Breast epithelium (tissue), 3 donors: ENCODE results near the gene EPHA2.

ENCODE experiments used
- POLR2A ChIP-seq: fragments of 450-650 bp; IDR thresholded peaks from one replicate; pipeline ENCODE4 v1.6.1; 2016; ENCODE audit warnings: antibody characterized with exemption, mild to moderate bottlenecking, moderate library complexity
- POLR2AphosphoS5 ChIP-seq, 3 donors: sonication (generic); formaldehyde crosslinking; IDR thresholded peaks; one replicate each; pipeline ENCODE4 v1.6.1; 2017; ENCODE audit warnings: antibody characterized with exemption in 3 of 3
- TF ChIP-seq, protein P1 (sequence below), 3 donors: fragments of 450-650 bp; IDR thresholded peaks; one replicate each; pipeline ENCODE4 v1.5.1; 2016 to 2017; ENCODE audit warnings: antibody characterized with exemption in 3 of 3, mild to moderate bottlenecking in 3 of 3, moderate library complexity in 3 of 3

DNA sequence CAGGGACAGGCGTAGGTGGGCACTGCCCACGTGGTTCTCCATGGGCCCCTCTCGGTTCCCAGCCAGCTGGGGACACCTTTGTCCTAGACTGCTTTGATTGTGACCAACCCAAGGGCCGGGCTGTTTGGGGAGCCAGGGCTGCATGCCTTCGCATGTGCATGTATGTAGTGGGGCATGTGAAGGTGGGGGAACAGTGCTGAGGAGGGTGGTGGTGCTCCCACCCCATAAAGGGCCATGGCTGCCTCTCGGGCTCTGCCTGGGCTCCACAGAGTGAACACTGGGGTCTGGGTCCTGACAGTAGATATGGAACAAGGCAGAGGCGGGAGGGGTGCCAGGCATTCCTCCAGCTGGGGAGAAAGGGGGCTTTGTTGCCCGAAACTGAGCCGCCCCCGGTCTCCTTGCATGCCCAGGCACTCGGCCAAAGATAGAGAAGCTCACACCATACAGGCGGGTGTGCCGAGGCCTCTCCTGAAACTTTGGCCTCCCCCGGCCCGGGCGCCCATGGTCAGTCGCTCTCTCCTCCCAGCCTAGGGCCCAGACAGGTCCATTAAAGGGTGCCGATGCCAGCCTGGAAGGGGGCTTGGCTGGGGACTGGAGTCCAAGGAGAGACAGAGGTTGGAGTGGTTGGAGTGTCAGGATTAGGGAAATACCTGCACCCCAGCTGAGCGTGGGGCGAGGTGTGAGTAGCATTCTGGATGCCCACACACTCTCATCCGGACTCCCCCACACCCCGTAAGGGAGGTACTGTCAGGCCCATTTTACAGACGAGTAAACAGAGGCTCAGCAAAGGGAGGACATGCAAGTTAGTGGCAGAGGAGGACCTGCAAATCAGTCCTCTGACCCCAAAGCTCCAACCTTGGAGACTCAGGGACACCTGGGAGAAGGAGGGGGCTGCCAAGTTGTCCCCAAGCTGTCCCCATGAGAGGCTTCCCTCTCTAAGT lies 41.1 kb downstream of the EPHA2 start:
- TF ChIP-seq, protein P1, sequence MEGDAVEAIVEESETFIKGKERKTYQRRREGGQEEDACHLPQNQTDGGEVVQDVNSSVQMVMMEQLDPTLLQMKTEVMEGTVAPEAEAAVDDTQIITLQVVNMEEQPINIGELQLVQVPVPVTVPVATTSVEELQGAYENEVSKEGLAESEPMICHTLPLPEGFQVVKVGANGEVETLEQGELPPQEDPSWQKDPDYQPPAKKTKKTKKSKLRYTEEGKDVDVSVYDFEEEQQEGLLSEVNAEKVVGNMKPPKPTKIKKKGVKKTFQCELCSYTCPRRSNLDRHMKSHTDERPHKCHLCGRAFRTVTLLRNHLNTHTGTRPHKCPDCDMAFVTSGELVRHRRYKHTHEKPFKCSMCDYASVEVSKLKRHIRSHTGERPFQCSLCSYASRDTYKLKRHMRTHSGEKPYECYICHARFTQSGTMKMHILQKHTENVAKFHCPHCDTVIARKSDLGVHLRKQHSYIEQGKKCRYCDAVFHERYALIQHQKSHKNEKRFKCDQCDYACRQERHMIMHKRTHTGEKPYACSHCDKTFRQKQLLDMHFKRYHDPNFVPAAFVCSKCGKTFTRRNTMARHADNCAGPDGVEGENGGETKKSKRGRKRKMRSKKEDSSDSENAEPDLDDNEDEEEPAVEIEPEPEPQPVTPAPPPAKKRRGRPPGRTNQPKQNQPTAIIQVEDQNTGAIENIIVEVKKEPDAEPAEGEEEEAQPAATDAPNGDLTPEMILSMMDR (IDR thresholded peaks at IDR 0.05): no peak
- TF ChIP-seq POLR2A: no peak
- no peak for TF ChIP-seq POLR2AphosphoS5 (IDR thresholded peaks at IDR 0.05)
